Islet precursor cell (in vitro differentiated cells): Measurements from ENCODE around the gene STK32A.
A peak's percentile ranks its signal among the peaks of the same experiment; 100 is the strongest.

Source experiments
- DNase-seq: peaks from one replicate; pipeline ENCODE4 v3.0.0-alpha.2; 2018

Gene STK32A

DNA sequence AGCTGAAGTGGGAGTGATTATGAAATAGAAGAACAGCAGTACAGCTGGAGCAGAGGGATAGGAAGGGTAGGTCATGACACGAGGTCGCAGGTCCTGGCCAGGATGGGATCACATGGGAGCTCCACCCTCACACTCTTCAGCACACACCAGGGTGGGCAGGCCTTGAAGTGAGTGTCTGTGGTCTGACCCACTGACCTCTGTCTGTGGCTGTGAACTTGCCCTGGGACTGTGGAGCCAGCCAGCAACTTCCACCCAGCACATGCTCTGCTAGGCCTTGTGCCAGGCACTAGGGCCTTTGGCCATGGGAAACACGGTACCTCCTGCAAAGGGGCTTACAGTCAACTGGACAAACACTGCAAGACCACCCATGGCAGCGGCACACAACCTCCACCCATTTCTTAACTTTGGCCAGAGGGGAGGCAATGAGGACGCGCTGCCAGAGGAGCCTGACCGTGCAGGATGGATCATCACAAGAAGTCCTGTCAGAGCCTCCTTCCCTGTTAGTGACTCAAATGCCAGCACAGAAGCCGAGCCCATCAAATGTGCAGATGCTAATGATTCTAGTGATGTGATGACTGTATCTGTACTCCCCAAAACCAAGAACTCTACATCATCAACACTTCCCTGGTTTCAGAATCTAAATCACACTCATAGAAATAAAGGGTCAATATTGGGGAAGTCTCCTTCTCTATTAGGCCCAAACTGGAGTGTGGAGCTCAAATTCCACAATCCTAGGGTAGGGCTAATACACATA is 161.4 kb downstream of the STK32A start:
- no peak for DNase-seq

- DNase-seq, result no peak
Observed at GRCh38 chr5:147397616-147398015, 162.8 kb downstream of the STK32A start.

- DNase-seq, result no peak
Observed at GRCh38 chr5:147398860-147399259, 164.0 kb downstream of the STK32A start.

- DNase-seq, result no peak
Observed at GRCh38 chr5:147400126-147400809, 165.4 kb downstream of the STK32A start.

DNA sequence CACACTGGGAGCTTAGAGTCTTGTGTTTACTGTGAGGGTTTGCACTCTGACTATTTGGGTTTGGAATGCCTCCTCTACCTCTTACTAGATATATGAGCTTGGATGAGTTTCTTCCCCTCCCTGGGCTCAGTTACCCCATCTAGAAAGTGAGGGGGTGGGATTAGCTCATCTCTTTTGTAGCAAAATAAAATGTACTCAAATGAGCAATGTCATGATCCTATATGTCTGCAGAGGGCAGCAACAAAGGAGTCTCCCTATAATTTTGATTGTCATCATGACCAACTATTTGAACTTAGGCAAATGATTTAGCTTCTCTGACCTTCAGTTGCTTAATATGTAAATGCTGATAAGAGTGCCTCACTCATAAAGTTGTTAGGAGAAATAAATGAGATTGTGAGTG is 166.1 kb downstream of the STK32A start:
- DNase-seq, result no peak

- peak; percentile 86 for DNase-seq
Observed at GRCh38 chr5:147403651-147404640, 169.1 kb downstream of the STK32A start.

DNA sequence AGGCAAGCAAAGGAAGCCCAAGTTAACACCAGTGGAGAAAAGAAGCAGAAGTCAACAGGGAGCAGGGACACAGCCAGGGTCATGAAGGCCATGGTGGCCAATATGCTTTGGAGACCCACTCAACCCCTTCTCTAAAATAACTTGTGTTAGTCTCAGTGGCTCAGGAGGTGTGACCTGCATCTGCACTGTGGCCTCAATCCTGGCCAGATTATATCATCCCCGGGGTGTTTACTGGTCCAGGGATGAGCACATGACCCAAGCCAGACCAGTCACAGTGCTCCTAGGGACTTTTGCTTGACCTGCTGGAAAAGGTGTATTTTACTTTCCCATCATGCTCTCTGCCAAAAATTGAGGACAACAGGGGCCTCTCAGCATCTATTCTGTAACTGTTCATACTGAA is 169.9 kb downstream of the STK32A start:
- DNase-seq, result no peak

- no peak for DNase-seq
Observed at GRCh38 chr5:147406636-147407035, 171.8 kb downstream of the STK32A start.

- DNase-seq, result no peak
Observed at GRCh38 chr5:147407094-147407681, 172.4 kb downstream of the STK32A start.

GRCh38 chr5:147408980-147409379 is 174.2 kb downstream of the STK32A start:
- no peak for DNase-seq

DNA sequence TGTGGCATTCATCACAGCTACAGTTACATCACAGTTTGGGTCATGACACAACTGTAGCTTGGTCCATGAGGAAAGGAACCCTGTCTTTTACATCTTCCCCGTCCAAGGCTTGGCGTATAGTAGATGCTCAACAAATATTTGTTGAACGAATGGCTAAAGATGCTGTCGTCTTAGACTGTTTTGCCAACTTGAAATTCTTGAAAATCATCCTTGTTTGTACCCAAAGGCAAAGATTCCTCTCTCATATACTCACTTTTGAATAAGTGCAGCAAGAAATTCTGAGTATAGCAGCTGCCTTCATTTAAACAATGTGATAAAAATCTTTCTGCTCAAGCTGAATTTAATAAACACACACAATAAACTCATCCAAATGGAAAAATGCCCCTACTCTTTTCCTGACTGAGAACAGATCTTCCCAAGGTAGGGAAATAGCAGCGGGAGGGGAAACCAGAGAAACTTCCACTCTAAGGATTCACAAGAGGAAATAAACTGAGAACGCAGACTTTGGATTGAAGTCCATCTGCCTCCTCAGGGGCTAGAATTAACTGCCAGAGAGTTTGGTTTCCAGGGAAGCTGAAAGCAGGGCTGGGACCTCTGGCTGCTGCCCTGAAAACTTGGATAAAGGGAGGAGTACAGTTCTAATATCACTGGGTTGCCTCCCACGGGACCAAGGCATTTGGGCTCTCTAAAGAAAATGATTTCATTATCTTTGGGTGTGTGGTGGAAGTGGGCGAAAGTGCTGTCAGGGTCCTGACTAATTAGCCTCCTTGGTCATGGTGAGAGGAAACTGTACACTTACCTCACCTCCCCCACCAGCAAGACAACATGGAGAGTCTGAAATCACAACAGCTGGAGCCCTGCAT is 175.9 kb downstream of the STK32A start:
- no peak for DNase-seq

DNA sequence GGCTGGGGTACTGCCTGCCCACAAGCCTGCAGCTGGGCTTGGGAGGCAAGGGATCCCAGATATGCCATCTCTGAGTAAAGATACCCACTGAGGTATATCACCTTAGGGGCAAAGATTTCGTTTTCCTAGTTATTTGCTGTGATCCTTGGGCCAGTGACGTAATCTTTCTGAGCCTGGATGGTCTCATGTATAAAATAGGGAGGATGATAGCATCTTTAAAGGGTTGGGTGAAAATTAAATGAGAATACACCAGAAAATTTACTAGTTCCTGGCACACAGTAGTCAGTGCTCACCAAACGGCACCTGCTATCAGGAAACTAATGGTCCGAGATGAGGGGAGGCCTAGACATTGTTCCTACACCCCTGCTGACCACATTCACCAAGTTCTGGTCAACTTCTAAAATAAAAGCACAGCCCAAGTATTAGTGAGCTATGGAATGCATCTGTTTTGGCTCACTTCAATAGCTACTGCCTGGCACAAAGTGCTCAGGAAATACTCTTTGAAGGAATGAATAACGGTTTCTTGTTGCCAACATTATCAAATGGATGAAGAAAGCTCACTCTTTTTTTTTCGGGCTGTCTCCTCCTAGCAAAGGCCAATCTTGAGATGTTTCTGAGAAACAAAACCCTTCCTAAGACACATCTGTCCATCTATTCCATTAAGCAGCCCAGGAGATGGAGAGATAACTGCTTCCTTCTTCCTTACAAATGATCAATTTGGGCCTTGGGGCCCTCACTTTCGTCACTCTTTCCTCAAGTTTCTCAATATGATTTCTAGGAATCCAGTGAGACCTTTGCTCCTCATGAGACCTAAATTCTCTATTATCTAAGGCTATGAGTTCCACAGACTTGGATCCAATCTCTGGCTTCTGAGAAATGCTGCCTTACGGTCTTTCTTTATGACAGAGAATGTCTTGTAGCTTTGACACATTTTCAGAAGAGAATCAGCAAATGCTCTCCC is 176.8 kb downstream of the STK32A start:
- no peak for DNase-seq

GRCh38 chr5:147412561-147412960 is 177.7 kb downstream of the STK32A start:
- no peak for DNase-seq

DNA sequence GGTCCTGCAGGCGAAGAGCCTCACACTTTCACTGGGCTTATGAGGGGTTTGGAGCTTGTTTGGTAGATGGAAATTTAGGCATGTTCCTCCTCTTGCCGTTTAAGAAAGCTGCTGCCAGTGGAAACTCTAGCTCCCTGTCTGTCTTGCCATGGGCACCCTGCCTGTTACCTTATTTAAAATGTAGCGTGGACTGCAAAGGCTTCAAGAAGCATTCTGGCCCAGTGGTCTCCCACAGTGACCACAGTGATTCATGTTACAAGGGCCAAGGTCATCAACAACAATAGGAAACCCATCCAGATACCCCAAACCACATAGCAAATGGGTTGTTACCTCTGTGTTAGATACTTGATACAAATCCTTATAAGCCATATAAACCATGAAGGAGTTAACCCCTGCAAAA is 178.4 kb downstream of the STK32A start:
- no peak for DNase-seq

DNA sequence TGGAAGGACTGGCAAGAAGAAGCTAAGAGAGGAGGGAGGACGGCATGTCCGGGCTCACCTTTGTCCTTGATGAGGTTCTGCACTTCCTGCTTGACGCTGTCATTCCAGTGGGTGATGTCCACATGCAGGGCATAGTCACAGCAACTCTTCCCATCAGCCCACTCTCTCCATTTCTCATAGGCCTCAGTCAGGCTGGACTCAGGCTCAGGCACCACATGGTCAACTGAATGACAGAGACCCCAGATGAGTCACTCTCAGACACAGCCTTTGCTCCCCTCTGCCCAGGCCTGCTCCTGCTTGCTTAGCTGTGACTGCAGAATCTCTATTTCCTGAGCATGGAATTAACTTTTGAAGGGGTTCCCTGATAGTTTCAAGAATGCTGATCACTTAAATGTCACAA is 180.8 kb downstream of the STK32A start:
- DNase-seq, result peak; percentile 67

DNA sequence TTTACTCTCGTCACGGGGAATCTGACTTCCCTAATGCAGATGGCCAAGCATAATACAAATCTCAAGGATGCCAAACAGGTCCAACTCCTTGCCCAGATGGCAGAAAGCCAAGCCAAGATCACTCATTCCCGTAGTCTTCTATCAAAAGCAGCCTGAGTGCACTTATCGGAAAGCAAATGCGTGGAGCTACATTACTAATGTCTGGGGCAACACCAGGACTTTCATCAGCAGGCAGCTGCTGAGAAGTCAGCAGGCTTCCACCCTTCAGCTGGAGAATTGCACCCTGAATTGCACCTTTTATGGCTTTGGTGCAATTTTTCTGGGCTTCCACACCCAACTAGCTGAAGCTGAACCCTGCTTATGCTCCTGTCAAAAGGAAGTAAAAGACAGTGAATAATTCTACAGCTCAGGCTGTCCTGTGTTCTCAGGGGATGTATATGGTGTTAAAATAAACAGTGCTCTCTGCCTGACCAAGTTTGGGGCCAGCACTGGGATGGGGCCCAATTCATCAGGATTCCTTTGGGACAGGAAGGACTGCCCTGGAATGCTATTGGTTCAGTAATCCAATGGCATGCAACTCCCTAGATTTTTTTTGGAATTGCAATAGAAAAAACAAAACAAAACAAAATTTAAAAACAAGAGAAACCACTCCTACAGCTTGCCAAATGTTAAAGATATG is 182.4 kb downstream of the STK32A start:
- no peak for DNase-seq

GRCh38 chr5:147418613-147419012 is 183.8 kb downstream of the STK32A start:
- no peak for DNase-seq

- DNase-seq, result no peak
Observed at GRCh38 chr5:147426640-147427327, 192.0 kb downstream of the STK32A start.
